ENCODE results near the gene KLHL29. TPM values are rescaled to one million over a fixed set of nuclear protein-coding genes. Genes with fewer than 3 reads are reported as not detected.

Gene KLHL29
- total and polyA plus RNA-seq, 2 of the 13 experiments (the other 11 are each of a cell fraction or from before 2014, with no cell fraction given) = 0.01 TPM; not detected in 1

DNA sequence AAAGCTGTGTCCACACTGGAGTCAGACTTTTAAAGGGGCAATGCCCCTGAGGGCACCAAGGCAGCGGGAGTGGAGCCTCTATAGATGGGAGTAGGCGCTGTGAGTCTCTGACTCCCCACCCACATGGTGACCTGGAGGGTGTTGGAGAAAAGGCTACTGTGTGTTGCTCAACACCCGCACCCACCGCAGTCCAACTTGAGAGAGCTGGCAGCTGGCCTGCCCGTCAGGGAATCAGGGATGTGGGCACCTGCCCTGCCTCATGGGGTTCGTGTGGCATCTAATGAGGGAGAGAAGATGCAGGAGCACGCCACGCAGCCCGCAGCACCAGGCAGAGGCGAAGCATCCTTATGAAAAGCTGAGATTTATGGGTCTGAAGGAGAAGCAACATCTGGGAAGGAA, 84.2 kb downstream of the KLHL29 start (continued):
- TF ChIP-seq, protein P1, sequence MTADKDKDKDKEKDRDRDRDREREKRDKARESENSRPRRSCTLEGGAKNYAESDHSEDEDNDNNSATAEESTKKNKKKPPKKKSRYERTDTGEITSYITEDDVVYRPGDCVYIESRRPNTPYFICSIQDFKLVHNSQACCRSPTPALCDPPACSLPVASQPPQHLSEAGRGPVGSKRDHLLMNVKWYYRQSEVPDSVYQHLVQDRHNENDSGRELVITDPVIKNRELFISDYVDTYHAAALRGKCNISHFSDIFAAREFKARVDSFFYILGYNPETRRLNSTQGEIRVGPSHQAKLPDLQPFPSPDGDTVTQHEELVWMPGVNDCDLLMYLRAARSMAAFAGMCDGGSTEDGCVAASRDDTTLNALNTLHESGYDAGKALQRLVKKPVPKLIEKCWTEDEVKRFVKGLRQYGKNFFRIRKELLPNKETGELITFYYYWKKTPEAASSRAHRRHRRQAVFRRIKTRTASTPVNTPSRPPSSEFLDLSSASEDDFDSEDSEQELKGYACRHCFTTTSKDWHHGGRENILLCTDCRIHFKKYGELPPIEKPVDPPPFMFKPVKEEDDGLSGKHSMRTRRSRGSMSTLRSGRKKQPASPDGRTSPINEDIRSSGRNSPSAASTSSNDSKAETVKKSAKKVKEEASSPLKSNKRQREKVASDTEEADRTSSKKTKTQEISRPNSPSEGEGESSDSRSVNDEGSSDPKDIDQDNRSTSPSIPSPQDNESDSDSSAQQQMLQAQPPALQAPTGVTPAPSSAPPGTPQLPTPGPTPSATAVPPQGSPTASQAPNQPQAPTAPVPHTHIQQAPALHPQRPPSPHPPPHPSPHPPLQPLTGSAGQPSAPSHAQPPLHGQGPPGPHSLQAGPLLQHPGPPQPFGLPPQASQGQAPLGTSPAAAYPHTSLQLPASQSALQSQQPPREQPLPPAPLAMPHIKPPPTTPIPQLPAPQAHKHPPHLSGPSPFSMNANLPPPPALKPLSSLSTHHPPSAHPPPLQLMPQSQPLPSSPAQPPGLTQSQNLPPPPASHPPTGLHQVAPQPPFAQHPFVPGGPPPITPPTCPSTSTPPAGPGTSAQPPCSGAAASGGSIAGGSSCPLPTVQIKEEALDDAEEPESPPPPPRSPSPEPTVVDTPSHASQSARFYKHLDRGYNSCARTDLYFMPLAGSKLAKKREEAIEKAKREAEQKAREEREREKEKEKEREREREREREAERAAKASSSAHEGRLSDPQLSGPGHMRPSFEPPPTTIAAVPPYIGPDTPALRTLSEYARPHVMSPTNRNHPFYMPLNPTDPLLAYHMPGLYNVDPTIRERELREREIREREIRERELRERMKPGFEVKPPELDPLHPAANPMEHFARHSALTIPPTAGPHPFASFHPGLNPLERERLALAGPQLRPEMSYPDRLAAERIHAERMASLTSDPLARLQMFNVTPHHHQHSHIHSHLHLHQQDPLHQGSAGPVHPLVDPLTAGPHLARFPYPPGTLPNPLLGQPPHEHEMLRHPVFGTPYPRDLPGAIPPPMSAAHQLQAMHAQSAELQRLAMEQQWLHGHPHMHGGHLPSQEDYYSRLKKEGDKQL (CRISPR knock-in tag; IDR thresholded peaks at IDR 0.05; ENCODE audit: low read depth) = no peak
- no peak for TF ChIP-seq SRSF1 (optimal IDR thresholded peaks at IDR 0.05; ENCODE audit: low read depth, low read length)
- no peak for TF ChIP-seq IRF2 (CRISPR knock-in tag; IDR thresholded peaks at IDR 0.05)
- no peak for TF ChIP-seq SMAD1 (CRISPR knock-in tag; IDR thresholded peaks at IDR 0.05; ENCODE audit: borderline replicate concordance, low read depth)
- no peak for TF ChIP-seq ZNF639 (CRISPR knock-in tag; conservative IDR thresholded peaks at IDR 0.05)
- TF ChIP-seq KAT2B (IDR thresholded peaks at IDR 0.05; ENCODE audit: borderline replicate concordance, low read depth, low read length) = no peak
- TF ChIP-seq ZNF761 (CRISPR knock-in tag; conservative IDR thresholded peaks at IDR 0.05) = no peak
- no peak for TF ChIP-seq ISL2 (CRISPR knock-in tag; IDR thresholded peaks at IDR 0.05)
- TF ChIP-seq KDM6A (CRISPR knock-in tag; IDR thresholded peaks at IDR 0.05; ENCODE audit: low read depth) = no peak
- TF ChIP-seq ZBTB20 (CRISPR knock-in tag; IDR thresholded peaks at IDR 0.05; ENCODE audit: borderline replicate concordance, low read depth) = no peak
- TF ChIP-seq ZNF552 (CRISPR knock-in tag; IDR thresholded peaks at IDR 0.05; ENCODE audit: borderline replicate concordance) = no peak
- no peak for TF ChIP-seq ZNF569 (CRISPR knock-in tag; IDR thresholded peaks at IDR 0.05; ENCODE audit: borderline replicate concordance)
- no peak for TF ChIP-seq CEBPB (IDR thresholded peaks at IDR 0.05; ENCODE audit: borderline replicate concordance, low read depth, low read length)
- no peak for TF ChIP-seq ZNF839 (CRISPR knock-in tag; IDR thresholded peaks at IDR 0.05; ENCODE audit: borderline replicate concordance)
- TF ChIP-seq KLF12 (CRISPR knock-in tag; IDR thresholded peaks at IDR 0.05; ENCODE audit: borderline replicate concordance) = no peak
- no peak for TF ChIP-seq KAT7 (CRISPR knock-in tag; IDR thresholded peaks at IDR 0.05; ENCODE audit: borderline replicate concordance)
- no peak for TF ChIP-seq BHLHE40 (IDR thresholded peaks at IDR 0.05; ENCODE audit: low read length)

All from HepG2 (cell line).